Upper lobe of left lung (tissue), 4 donors: ENCODE measurements around the gene TMC3.

Experiments
- CTCF ChIP-seq, 6 experiments: fragments of 450-650 bp in 4 of 6; fragments of 200-600 bp in 2 of 6; sonication (generic) in 2 of 6; IDR thresholded peaks; one replicate each; pipeline ENCODE4 v1.5.1; 2016 to 2019; ENCODE audit warnings: antibody characterized with exemption in 6 of 6
- EP300 ChIP-seq, 4 donors: sonication (generic); formaldehyde crosslinking; IDR thresholded peaks; one replicate each; pipeline ENCODE4 v1.5.1; 2017; ENCODE audit warnings: antibody characterized with exemption in 4 of 4, control low read depth in 2 of 4
- POLR2A ChIP-seq, 4 donors: fragments of 450-650 bp; IDR thresholded peaks; one replicate each; pipeline ENCODE4 v1.5.1; 2016 to 2017; ENCODE audit warnings: antibody characterized with exemption in 4 of 4, mild to moderate bottlenecking in 2 of 4
- POLR2AphosphoS5 ChIP-seq, 2 donors: sonication (generic); formaldehyde crosslinking; IDR thresholded peaks; one replicate each; pipeline ENCODE4 v1.5.1; 2017; ENCODE audit warnings: antibody characterized with exemption in 2 of 2

GRCh38 chr15:81297147-81297572 is 76.9 kb downstream of the TMC3 start:
- TF ChIP-seq CTCF (IDR thresholded peaks at IDR 0.05) (no peak), EP300 (IDR thresholded peaks at IDR 0.05) (no peak), POLR2AphosphoS5 (IDR thresholded peaks at IDR 0.05) (no peak), POLR2A (IDR thresholded peaks at IDR 0.05) (no peak)
